Omental fat pad (tissue), 4 donors: Measurements from ENCODE around the gene ACSS2. TPM values are rescaled to one million over a fixed set of nuclear protein-coding genes. Genes with fewer than 3 reads are reported as not detected.

Experiments
- ATAC-seq: fragments of 150-250 bp; one replicate; pipeline ENCODE4 v1.9.1; 2016; ENCODE audit warnings: mild to moderate bottlenecking, moderate library complexity; ENCODE audit not compliant: low FRiP score
- DNase-seq: peaks from one replicate; pipeline ENCODE4 v3.0.0-alpha.2; 2019; ENCODE audit warnings: low spot score
- CTCF ChIP-seq, 3 donors: fragments of 450-650 bp; IDR thresholded peaks; one replicate each; pipeline ENCODE4 v1.5.1; 2016 to 2017; ENCODE audit warnings: antibody characterized with exemption in 3 of 3, mild to moderate bottlenecking in 3 of 3, moderate library complexity in 2 of 3
- total RNA-seq, 4 donors: library from RNA; depleted of rRNA; stranded (reverse); fragments of >200 nt; gene quantifications; one replicate each; pipeline ENCODE4 v1.1.0, GENCODE V29; 2016

Gene ACSS2
- total RNA-seq, 4 donors from 2014 or later = 72.4 to 119 (median 102) TPM

GRCh38 chr20:34954904-34955230 lies 78.5 kb downstream of the ACSS2 start:
- ATAC-seq (no peak), DNase-seq (no peak)
- TF ChIP-seq CTCF (IDR thresholded peaks at IDR 0.05) = no peak

- peak; percentile 98 for ATAC-seq
- TF ChIP-seq CTCF (IDR thresholded peaks at IDR 0.05) = no peak
- peak; percentile 99 for DNase-seq
Observed at GRCh38 chr20:34955231-34956040, 79.0 kb downstream of the ACSS2 start, which contains the start of the genes GSS and MYH7B. GSS (minus strand) TSS chr20:34955806; CDS start chr20:34951852, 3,954 bp downstream. MYH7B (plus strand) TSS chr20:34955868; CDS start chr20:34978006, 22,138 bp downstream.

GRCh38 chr20:34956041-34956458 lies 79.6 kb downstream of the ACSS2 start:
- no peak for TF ChIP-seq CTCF (IDR thresholded peaks at IDR 0.05)
- DNase-seq (no peak), ATAC-seq (no peak)

- no peak for DNase-seq
- no peak for ATAC-seq
Observed at GRCh38 chr20:34956751-34957472, 80.5 kb downstream of the ACSS2 start.

GRCh38 chr20:34964486-34964885 lies 88.1 kb downstream of the ACSS2 start:
- no peak for TF ChIP-seq CTCF (IDR thresholded peaks at IDR 0.05)
- DNase-seq (no peak), ATAC-seq (no peak)

More at GRCh38 chr20:34956751-34957472, 80.5 kb downstream of the ACSS2 start:
- TF ChIP-seq CTCF (IDR thresholded peaks at IDR 0.05) = no peak

GRCh38 chr20:34965051-34965450 lies 88.6 kb downstream of the ACSS2 start:
- no peak for TF ChIP-seq CTCF (IDR thresholded peaks at IDR 0.05)
- DNase-seq (no peak), ATAC-seq (no peak)
